Astrocyte (in vitro differentiated cells and primary cell): ENCODE measurements around the gene POFUT2.

Experiments
- EZH2 ChIP-seq: IDR thresholded peaks from 2 replicates; pipeline ENCODE4 v1.6.1; 2012; ENCODE audit warnings: mild to moderate bottlenecking, low read length, inconsistent platforms; ENCODE audit not compliant: insufficient read depth
- TF ChIP-seq, protein P1 (sequence below): IDR thresholded peaks from 2 replicates; pipeline ENCODE4 v1.5.1; 2011; ENCODE audit warnings: low read depth, mild to moderate bottlenecking, inconsistent platforms, low read length, moderate library complexity; ENCODE audit not compliant: insufficient read depth

GRCh38 chr21:45332981-45333582 is 45.4 kb upstream of the POFUT2 start:
- TF ChIP-seq EZH2: no peak
- TF ChIP-seq, protein P1, sequence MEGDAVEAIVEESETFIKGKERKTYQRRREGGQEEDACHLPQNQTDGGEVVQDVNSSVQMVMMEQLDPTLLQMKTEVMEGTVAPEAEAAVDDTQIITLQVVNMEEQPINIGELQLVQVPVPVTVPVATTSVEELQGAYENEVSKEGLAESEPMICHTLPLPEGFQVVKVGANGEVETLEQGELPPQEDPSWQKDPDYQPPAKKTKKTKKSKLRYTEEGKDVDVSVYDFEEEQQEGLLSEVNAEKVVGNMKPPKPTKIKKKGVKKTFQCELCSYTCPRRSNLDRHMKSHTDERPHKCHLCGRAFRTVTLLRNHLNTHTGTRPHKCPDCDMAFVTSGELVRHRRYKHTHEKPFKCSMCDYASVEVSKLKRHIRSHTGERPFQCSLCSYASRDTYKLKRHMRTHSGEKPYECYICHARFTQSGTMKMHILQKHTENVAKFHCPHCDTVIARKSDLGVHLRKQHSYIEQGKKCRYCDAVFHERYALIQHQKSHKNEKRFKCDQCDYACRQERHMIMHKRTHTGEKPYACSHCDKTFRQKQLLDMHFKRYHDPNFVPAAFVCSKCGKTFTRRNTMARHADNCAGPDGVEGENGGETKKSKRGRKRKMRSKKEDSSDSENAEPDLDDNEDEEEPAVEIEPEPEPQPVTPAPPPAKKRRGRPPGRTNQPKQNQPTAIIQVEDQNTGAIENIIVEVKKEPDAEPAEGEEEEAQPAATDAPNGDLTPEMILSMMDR: no peak
